NCI-H1105 (cell line): Measurements from ENCODE around the gene NLGN1.

Experiments
- DNase-seq: peaks from one replicate; lab custom pipeline; 2025; lab: John Stamatoyannopoulos, UW

Gene NLGN1

GRCh38 chr3:174098746-174099145, 701.2 kb downstream of the NLGN1 start:
- DNase-seq = no peak

DNA sequence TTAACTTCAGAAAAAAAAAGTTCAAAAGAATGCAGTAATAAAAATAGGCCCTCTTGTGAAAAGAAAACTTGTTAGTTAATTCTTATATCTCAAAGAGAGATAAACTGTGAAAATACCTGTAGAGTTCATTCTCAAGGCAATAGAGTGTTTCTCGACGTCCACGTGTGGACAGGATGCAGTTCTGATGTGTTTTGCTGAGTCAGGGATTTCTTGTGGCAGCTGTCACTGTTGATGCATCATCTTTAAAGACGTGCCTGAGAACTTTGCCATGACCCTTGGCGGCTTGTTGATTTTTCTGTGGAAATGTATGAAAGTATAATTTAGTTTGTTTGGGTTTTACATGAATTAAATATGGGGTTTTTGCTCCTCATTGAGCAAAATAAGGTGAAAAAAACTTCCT, 702.2 kb downstream of the NLGN1 start:
- DNase-seq = no peak

GRCh38 chr3:174100744-174101143, 703.2 kb downstream of the NLGN1 start:
- DNase-seq = no peak

GRCh38 chr3:174101244-174101643, 703.7 kb downstream of the NLGN1 start:
- no peak for DNase-seq

GRCh38 chr3:174102274-174102673, 704.7 kb downstream of the NLGN1 start:
- no peak for DNase-seq

DNA sequence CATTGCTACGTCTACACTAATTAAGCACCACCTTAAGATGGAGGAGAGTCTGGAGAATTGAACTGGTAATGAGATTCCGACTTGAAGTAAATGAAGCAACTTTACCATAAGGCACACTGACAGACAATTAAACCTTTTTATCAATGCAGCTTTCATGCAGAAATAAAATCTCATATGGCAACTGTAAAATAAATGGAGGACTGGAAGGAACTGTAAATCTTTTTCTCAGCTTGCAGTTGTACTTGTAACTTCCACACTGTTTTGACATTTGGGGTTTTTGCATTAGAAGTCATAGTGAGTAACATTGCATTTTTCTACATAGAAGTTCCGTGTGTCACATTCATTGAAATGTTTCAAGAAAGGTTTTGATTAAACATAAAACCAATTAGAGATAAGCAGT, 705.3 kb downstream of the NLGN1 start:
- no peak for DNase-seq

GRCh38 chr3:174110761-174111160, 713.2 kb downstream of the NLGN1 start:
- DNase-seq = no peak

DNA sequence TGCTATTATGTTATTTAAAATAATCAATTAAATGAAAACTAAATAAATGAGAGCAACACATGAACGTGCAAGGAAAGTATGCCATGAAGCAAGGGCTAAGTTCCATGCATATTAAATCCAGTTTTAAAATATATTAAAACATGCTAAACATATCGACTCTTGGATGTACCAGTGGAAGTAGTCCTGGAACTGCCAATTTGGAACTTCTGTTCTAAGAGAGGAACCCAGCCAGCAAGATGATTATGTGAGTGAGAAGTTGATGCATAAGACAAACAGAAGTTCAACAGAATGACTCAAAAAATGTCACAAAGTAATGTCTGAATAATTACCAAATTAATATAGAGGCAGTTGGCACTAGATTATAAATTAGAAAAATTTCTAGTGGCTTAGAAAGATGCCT, 714.2 kb downstream of the NLGN1 start:
- no peak for DNase-seq

DNA sequence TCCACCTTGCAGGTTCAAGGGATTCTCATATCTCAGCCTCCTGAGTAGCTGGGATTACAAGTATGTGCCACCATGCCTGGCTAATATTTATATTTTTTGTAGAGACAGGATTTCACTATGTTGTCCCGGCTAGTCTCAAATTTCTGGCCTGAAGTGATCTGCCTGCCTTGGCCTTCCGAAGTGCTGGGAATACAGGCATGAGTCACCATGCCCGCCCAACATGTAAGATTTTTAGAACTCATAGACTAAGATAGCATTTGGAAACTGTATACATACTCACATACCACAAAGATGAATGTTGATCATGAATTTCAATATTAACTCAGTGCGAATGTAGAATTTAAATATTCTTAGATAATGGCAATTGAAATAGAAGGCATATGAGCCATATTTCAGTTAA, 718.9 kb downstream of the NLGN1 start:
- DNase-seq = no peak

DNA sequence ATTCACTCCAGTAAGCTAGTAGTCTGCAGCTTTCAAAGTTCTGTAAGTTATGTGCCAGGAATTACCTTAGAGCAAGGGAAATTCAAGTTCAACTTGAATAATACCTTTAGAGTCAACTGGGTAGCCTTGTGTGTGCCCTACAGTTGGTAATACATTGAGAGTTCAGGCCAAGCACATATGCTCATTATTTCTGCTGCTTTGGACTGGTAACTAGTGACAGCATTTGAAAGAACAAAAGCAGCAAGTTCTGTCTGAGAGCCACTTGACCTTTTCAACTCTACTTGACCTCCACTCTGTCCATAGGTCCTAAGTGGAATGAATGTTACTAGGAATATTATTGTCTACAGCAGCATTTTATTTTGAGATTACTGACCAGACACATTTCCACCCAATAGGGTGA, 723.5 kb downstream of the NLGN1 start:
- DNase-seq = no peak

DNA sequence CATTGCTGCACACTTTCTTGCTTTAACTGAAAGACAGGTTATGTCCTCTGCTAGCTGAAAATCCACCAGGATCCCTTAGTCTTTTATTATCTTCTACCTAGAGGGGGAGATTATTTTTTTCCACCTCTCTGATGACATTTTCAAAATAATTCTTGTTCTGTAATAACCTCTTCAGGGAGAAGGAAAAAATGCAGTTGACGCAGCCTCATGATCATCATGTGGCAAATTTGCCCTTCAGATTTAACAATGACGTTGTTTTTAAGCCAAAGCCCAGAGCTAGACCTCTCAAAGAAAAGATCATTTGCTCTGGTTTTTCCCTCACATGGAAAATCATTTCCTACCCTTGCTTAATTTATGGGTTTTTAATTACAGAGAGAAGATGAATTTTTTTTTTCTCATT, 724.9 kb downstream of the NLGN1 start:
- no peak for DNase-seq

GRCh38 chr3:174125267-174125824, 727.8 kb downstream of the NLGN1 start:
- DNase-seq = peak; percentile 49

DNA sequence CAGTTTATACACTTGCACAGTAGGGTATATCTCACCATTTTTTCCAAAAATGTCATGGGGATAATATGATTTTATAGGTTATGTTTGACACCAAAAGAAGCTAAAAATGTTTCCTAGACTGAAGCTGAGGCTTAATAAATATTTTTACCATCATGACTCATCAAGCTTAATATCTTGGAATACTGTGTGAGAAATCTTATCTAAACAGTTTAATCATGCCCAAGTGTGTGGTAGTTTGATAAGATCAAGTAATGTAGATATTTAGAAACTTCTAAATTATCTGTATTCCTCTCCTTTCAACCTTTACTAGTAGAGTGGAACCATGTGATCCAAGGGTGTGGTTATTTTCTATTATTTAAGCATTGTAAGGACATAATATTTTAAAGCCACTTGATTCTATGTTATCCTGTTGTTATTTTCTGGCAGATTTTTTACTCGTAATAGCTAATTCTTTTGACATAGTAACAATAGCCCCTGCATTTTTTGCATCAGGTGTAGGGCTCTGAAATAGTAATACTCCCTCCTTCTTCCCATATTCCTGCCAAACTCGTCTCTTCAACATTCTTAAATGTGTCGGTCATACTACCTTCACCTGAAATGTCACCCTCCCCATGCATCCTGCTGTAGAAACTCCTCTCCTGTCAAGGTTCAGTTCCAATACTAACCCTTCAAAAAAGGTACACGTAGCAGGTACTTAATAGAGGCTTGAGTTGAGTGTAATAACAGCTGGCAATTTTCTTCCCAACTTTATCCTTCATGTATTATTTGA, 729.6 kb downstream of the NLGN1 start:
- no peak for DNase-seq

GRCh38 chr3:174132006-174132405, 734.5 kb downstream of the NLGN1 start:
- no peak for DNase-seq

DNA sequence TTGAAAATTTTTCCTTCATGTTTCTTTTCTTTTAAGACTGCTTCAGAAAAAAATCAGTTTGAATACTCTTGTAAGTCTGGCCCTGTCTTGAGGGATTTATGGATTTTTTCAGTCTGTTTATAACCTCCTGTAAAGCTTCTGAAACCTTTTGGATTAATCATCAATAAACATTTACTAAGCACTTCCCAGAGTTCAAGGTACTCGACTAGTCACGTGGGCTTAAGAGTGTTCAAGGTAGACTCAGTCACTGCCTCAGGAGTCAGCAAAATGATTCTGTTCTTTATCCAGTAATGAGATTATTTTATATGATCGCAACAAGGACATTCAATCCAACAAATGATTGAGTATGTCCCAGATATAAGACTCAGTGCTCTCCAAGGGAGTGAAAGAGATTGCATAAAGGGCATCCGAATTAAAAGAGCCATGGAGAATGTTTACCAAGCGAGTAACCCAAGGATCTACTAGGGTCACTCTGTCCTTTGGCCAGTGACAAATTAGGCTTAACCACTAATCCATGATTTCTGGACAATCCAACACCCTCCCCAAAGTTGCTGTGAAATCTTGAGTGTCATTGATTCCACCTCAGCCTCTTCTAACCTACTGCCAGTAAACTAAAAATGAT, 735.0 kb downstream of the NLGN1 start:
- no peak for DNase-seq

DNA sequence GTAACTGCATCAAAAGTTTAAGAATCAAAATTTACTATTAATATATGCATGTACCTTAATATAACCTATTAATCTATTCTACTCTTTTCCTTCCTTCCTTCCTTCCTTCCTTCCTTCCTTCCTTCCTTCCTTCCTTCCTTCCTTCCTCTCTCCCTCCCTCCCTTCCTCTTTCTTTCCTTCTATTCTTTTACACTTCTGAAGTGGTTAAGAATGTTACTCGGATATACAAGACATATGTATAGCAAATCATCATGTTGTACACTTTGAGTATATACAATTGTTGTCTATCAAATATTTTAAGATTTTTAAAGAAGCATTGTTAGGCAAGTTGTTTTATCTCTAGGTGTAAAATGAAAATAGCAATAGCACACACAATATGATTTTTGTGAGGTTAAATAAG, 748.5 kb downstream of the NLGN1 start:
- DNase-seq = no peak

- no peak for DNase-seq
Observed at GRCh38 chr3:174147798-174148197, 750.3 kb downstream of the NLGN1 start.

DNA sequence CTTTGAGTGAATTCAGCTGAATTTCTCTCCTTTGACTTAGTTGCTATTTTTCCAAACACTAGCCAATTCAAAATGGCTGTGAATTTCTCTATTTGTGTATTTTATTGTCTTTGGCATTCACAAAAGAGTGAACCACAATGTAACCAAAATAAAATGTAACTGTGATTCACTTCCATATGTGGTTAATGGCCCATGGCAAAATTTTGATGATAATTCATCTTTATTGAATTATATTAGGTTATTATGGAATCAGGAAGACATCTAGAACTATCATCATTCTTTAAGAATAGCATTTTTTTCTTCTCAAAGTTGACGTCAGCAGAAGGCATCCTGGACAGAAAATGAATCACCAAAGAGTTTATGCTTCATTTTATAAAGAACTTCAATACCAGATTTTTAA, 756.3 kb downstream of the NLGN1 start:
- no peak for DNase-seq

GRCh38 chr3:174156200-174156599, 758.7 kb downstream of the NLGN1 start:
- DNase-seq = no peak

DNA sequence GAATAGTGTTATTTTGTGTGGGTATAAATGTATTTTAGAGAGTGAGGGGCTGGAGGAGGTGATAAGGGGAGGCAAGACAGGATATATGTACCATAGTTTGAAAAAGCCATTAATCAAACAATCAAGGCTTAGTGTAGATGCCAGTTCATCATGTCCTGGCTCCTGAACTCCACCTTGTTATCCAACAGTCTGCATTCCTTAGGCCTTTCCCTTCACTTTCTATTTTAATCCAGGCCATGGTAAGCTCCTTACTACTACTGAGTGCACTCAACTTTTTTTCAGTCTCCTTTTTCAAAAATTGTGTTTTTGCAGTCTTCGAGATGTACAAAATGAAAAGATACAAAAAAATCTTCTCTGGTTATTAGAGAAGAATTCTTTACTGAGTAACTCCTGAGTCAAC, 761.1 kb downstream of the NLGN1 start:
- DNase-seq = no peak

DNA sequence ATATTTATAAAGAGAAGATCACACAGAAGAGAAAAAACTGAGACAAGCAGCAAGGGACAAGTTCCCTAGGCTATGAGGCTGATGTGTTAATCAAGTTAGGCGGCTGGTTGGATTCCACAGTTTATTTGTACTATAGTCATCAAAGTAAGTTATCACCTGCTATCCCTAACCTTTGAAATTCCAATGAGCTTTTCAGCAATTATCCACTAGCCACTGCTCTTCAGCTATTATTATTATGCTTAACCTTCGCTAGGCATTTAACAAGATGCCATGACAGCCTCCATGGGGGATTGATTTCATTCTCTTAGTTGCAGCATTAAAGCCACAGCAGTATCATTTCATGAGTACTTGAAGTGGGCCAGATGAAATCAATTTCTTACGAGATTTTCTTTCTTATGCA, 762.1 kb downstream of the NLGN1 start:
- no peak for DNase-seq

- DNase-seq = no peak
Observed at GRCh38 chr3:174162550-174162949, 765.0 kb downstream of the NLGN1 start.

DNA sequence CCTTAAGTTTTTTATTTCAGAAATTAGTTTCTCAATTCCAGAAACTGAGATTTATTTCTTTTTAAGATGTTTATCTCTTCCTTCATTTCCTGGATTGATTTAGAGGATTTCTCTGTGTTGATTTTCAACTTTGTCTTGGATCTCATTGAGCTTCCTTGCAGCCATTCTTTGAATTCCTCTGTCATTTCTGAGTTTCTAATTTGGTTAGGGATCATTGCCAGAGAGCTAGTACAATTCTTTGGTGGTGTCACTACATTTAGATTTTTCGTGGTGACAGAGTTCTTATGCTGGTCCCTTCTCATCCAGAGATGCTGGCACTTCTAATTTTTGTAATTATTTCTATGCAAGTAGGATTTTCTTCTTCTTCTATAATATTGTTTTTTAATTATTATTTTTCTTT, 770.5 kb downstream of the NLGN1 start:
- DNase-seq = no peak
